Measurements from ENCODE around the gene SPATA20.

GRCh38 chr17:50569592-50569991 is 22.6 kb downstream of the SPATA20 start:
- TF ChIP-seq EZH2 (IDR thresholded peaks at IDR 0.05; ENCODE audit: insufficient read depth, poor library complexity, severe bottlenecking) = no peak
- no peak for TF ChIP-seq EZH2phosphoT487 (IDR thresholded peaks at IDR 0.05; ENCODE audit: insufficient read depth, low read depth)
